Measurements from ENCODE around the gene COL7A1.

The COL7A1 gene

DNA sequence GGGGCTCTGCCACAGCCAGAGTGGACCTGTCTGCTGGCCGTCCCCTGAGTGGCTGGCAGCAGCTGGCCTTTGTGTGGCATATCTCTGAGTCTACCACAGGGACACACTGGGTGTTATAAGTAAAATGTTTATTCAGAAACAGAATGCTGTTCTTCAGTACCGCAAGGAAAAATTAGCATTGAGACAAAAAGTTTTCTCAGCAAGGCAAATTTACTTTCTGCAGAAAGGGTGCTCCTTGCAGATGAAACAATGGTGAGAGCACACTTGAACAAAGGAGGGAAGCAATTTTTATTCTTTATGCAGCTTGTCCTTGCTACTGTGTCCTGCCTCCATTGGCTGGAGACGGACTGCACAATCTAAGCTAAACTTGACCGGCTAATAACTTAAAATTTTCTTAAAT is 22.4 kb upstream of the COL7A1 start:
- no peak for DNase-seq

DNA sequence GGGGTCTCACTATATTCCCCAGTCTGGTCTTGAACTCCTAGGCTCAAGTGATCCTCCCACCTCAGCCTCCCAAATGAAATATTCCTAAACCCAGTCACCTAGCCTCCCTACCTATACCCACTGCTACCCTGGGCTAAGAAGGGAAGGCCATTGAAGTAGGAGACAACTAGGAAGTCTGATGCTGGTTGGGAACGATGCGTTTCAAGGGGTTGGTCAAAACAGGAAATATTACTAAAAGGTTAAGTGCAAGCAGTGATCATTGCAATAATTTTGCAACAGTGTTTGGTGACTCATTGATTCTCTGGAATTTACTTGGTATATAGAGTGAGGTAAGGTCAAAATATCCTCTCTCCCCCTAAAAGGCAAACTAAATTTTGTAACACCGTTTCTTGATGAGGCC is 18.9 kb upstream of the COL7A1 start:
- no peak for DNase-seq

GRCh38 chr3:48612309-48612708 is 17.2 kb upstream of the COL7A1 start:
- DNase-seq = no peak

DNA sequence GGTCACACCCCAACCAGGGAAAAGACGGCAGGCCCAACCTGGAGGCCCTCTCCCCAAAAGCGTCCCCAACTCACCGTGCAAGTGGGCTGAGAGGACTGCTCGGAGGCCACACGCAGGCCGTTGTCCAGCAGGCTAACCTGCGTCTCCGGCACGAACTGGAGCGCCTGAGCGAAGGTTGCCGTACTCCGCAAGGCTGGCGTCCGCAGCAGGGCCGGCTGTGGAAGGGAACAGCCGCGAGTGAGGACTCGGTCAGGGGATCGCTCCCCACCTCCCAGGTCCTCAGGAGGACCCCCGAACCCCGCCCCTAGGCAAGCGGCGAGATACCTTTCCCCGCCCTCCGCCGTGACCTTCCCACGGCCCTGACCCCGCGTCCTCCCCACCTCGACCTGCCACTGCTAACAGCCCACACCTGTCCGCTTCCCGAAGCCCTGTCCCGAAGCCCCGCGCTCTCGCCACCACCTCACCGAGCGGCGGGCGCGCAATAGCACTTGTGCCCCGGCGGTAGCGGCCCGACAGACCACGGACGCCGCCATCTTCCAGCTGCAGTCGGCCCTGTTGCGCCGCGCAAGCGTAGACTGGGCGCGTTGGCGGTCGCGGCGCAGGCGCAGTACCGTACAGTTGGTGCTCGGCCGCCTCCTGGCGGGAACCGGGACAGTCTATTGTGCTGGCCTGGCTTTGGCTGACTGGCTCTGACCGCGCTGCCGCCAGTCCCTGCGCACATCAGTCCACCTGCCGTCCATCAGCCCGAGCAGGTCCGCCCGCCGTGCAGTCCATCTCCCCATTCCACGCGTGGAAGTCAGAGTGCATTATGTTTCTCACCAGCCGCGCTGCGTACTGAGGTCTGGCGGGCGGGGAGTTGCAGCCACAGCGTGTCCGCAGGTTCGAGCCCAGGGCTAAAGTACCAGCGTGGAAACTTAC is 14.2 kb upstream of the COL7A1 start, which contains the start of gene UQCRC1:
UQCRC1 (minus strand) TSS at position 559 of the 918 bp plus-strand sequence; CDS start at position 533, 26 bp downstream.
- DNase-seq = peak; percentile 49 to 79

DNA sequence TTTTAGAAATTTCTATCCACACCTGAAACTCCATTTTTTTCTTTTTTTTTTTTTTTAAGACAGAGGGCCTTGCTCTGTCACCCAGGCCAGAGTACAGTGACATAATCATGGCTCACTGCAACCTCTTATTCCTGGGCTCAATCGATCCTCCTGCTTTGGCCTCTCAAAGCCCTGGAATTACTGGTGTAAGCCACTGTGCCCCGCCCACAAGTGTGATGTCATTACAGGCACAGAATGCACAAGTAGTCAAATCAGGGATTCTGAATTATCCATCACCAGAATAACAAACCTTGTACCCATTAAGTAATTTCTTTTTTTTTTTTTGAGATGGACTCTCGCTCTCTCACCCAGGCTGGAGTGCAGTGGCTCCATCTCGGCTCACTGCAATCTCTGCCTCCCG is 12.4 kb upstream of the COL7A1 start:
- DNase-seq = no peak

DNA sequence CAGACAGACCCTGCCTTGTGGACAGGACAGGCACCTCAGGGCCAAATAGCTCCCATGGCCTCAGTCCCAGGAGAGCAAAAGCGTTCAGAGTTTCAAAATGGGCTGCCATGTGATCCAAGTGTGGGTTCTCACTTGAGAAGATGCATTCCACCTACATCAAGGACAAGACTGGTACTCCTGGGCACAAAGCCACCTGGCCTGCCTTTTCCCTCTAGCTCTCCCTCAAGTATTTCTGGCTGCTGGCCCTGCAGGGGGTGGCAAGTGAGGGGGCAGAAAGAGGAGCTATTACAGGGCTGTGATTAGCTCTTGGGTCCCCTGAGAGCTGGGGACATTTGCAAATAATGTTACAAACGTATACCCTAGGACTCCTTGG is 6.5 kb upstream of the COL7A1 start:
- DNase-seq = no peak

DNA sequence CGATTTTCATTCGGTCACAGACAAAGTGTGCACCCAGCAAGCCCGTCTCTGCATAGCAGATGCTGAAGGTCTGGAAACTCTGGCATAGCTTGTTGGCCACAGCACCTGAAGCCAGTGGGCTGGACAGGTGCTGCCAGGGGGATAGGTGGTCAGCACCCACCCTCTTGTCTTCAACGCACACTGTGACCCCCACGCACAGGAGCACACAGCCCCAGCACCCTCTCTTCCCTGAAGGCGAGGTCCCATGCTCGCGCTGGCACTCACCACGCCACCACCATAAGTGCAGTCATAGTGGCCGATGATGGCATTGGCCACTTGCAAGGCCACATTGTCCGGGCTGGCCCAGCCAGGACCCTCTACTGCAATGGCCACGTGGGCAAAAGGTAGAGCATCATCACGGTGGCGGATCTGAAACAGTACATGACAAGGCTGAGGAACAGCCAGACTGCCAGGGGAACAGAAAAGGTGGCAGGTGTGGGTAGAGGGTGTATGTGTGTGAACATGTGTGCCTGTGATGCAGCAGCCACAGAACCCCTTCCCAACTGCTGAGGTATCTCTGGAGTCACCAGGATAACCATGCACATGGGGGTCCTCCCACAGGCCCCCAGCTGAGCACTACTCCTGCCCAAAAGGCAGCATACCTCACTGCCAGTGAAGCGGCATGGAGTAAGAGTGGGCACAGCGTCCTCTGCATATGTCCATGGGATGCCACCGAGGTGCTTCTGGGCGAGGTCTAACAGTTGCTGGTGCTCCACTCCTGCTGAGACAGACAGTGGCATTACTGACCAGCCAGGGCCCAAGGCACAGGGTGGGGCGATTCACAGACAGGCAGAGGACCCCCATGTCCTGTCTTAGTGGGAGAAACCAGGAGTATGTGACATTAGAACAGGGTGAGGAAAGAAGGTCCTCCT is 5.8 kb upstream of the COL7A1 start:
- no peak for DNase-seq

- no peak for DNase-seq
Measured at GRCh38 chr3:48599509-48600285, 4.6 kb upstream of the COL7A1 start.

GRCh38 chr3:48599077-48599501 is 4.0 kb upstream of the COL7A1 start:
- DNase-seq = no peak

DNA sequence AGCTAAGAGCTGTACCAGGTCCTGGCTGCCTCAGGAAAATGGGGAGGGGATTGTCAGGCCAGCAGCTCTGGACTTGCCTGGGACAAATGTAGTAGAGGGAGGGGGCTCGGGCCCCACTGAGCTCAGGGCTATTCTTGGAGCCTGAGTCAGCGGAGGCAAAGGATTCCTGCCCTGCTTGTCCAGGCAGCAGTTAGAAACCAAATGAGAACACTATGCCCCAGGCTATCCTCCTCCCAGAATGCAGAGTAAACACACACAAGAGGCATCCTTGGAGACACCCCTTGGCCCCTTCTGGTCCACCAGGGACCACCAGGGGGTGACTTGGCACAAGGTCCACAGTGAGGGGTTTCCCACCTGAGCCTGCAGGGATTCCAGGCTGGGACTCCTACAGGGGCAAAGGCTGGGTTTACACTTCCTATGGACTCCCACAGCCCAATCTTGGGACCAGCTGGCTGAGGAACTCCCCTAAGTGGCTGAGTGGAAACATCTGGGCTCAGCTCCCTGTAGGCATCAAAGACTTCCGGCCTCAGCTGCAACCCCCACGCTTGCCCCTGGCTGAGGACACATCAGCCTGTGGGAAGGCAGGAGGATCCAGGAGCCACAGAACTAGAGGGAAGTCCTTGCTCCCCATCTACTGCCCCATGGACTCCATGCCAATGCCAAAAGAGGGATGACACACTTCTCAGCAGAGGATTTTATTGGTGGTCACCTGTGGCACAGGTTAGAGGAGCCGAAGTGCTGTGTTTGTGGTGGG is 3.4 kb upstream of the COL7A1 start:
- DNase-seq = no peak

DNA sequence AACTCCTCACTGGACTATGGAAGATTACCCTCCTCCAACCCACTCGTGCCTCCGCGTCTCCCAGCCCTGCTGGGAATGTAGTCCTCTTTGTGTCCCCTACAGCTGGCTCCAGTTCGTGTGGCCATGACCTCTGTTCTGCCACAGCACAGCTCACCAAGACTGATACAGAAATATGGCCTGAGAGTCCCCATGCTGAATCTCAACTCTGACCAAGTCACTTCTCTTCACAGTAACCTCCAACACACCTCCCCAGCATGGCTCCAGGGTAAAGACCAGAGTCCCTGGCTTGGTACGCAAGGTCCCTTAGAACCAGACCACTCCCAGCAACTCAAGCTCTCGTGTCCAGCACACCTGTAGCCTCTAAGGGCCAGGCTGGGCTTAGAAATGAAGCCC is 2.3 kb upstream of the COL7A1 start:
- no peak for DNase-seq

- no peak for DNase-seq
Measured at GRCh38 chr3:48596676-48597407, 1.7 kb upstream of the COL7A1 start.

GRCh38 chr3:48596157-48596556 is 1.0 kb upstream of the COL7A1 start:
- DNase-seq = no peak

DNA sequence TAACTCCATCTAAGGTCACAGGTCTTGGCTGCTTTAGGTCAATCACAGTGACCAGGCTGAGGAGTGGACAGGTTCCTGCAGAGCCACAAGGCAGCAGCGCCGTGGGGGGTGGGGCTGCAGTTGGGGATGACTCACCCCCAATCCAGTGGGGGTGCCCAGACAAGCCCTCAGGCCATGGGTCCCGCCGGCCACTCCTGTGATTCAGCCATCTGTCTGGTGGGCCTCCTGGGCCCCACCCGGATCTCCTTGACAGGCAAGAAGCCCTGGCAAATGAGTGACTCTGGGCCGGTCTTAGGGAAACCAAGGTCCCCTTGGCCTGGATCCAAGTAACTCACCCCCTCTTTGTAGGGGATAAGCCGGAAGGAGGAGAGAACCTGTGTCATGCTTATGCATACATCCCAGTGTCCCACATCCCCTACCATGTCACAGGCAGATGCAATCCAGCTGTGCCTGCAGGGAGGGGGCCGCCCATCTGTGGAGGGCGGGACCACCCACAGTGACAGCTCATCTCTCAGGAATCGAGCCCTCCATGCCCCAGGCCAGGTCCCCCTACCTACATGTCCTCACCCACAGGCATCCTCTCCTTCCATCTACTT is 495 bp upstream of the COL7A1 start:
- DNase-seq = no peak

DNA sequence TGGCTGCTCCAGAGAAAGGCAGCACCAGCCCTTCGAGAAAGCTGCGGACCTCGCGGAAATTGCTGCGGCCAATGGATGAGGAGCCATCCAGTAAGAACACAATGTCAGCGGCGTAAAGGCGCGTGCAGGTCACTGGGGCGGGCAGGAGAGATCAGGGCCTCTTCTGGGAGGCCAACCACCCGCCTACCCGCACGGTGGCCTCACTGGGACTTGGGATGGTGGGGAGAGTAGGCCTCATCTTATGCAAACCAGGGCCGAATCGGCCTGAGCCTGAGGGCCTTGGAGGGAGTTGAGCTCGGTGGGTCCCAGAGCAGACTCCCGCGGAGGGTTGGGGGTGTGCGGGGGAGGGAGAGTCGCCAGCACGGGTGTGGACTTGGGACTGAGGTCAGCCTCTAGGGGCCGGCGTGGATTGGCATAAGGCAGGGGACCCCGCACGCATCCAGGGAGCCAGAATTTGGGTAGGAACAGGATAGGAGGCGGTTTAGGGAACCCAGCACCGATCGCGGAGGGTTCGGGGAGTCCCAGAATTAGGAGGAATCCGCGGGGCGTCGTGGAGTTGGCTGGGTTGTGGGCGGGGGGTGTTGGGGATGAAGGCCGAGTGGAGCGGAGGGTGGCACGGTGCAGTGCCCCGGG is 596 bp downstream of the COL7A1 start:
- no peak for DNase-seq

- DNase-seq = no peak
Measured at GRCh38 chr3:48593337-48593736, 1.8 kb downstream of the COL7A1 start.

GRCh38 chr3:48592519-48593087 is 2.5 kb downstream of the COL7A1 start:
- DNase-seq = no peak

DNA sequence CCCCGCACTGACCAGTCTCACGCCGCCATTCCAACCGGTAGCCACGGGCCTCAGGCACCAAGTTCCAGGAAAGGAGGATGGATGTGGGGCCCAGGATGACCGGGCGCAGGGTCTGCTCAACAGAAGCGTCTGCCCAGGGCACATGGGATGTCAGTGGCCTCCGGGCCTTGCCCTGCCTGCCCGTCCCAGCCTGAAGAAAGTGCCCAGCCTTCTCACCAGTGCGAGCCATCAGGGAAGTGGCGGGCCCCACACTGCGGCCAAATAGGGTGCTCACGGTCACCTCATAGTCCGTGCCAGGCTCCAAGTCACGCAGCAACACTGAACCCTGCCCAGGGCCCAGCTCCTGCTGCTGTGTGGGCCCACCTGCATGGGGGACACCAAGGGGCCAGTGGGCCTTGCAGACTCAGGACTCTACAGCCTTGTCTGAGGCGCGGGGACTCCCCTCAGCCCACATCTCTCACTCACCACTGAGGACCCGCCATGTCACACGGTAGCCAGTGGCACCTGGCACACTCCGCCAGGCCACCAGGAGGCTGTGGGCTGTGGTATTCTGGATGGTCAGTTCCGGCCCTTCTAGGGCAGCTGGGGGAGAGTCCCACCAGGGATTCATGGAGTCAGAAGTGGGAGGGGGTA is 3.1 kb downstream of the COL7A1 start:
- DNase-seq = no peak

DNA sequence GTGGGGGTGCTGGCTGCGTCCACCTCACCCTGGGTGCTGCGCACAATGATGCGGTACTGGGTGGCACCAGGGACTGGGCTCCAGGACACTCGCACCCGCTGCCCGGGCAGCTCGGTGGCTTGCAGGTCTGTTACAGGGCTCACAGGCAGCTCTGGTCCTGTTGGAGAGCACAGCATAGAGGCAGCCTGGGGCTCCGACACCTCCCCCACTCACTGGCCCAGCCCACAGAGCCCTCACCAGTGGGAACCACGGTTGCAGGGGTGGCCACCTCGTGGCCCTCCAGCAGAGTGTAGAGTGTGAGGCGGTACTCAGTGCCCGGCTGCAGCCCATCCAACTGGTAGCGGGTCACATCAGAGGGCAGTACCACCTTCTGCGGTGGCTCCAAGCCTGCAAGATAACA is 3.7 kb downstream of the COL7A1 start:
- DNase-seq = no peak

GRCh38 chr3:48588230-48588629 is 6.9 kb downstream of the COL7A1 start:
- no peak for DNase-seq

All from NCI-H187 (cell line).